HG03025 (cell line): ENCODE results near the gene C17orf50.

ENCODE experiments used
- ATAC-seq: cut with Tn5 transposase; IDR thresholded peaks from one replicate; pipeline ENCODE4 v1.9.1; 2021; ENCODE audit warnings: mild to moderate bottlenecking, moderate library complexity; ENCODE audit not compliant: unreplicated experiment, low FRiP score

The C17orf50 gene

DNA sequence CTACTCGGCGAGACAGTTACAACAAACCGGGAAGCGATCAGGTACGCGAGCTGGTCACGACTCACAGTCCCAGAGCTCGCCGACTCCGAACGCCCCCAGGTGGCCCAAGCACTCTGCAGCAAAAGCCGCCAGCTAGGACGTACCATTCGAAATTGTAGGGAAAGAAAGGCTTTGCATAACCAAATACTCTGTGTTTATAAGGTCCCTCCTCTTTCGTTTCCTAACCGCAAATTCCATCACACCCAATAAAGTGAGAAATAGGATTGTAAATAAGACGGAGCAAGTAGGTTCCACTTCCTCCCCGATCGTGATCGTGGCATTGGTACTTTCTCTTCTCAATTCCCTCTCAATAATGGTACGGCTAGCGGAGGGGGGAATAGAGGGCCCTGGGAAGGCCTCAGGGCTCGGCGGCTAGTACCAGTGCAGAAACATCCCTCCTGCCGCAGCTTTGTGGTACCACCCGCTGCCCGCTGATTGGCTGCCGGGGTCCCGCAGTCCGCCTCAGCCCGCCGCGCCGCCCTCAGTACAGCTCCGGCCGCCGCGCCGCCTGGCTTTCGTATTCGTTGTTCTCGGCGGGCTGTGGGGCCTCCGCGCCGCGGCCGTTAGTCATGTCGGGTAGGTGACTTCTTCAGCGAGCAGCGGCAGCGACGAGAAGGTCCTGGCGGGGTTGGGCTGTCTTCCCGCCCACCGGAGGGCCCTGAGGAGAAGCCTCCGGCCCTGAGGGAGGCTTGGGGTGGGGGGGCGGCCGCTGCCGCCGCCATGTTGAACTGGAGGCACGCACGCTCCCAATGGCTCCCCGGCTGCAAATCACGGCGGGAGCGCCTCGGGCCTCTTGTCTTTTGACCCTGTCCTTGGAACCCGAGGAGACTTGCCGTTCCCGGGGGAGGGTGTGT is 48.5 kb downstream of the C17orf50 start, which contains the start of gene TAF15:
Gene TAF15, plus strand, starts transcription at position 523 of the 893 bp plus-strand sequence. Its CDS starts 86 bp downstream, at position 609.
- ATAC-seq = peak; percentile 95

DNA sequence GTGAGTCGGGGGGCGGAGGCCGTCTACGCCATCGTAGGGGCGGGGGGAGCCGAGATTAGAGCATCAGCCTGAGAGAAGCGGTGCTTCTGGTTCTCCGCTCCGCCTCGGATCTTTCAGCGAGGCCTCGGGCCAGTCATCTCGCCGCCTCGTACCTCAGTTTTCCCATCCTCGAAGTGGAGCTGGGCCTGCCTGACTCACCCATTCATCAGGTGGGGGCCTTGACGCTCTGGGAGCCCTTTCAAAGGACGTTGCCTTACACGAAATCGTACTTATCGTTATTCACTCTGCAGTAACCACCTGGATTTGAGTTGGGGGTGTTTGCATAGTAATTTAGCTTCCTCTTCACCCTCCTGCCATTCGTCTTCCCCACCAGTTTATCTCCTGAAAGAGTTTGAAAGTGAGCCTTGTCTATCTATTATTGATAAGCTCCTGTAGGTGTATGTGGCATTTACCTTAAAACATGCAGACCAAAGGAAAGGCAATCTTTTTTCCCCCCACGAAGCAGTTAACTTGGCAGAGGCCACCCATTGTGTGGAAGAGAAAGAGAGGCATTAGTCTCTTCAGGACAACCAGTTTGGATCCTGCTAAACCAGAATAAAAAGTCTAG is 49.3 kb downstream of the C17orf50 start:
- ATAC-seq = no peak

DNA sequence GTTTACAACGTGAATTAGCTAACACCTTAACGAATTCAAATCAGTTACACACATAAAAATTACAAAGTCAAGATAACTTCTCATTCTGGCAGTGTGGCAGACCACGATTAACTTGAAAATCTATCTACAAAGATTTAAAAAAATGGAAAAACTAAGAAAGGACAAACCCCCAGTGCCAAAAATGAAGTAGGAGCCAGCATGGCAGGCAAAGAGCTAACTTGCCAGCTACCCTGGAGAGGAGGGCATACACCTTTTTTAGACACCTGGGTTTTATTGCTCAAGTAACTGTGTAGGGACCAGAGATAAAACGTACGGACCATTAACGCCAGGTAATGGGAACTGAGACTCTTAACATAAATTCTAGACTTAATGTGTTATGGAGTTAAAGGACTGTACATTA is 51.1 kb downstream of the C17orf50 start:
- ATAC-seq = no peak

DNA sequence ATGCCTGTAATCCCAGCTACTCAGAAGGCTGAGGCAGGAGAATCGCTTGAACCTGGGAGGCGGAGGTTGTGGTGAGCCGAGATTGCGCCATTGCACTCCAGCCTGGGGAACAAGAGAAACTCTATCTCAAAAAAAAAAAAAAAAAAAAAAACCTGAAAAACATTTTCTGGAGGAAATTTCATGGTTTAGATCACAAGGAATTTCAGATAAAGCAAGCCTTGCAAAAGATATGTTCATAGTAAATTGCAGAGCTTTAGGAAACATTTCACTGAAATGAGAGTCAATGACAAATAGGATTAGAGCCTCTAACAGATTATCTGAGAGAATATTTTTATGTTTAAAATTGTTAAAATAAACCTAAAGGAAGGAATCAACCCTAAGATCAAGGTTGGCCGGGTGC is 51.8 kb downstream of the C17orf50 start:
- no peak for ATAC-seq
